ENCODE results near the gene SLC4A9.

DNA sequence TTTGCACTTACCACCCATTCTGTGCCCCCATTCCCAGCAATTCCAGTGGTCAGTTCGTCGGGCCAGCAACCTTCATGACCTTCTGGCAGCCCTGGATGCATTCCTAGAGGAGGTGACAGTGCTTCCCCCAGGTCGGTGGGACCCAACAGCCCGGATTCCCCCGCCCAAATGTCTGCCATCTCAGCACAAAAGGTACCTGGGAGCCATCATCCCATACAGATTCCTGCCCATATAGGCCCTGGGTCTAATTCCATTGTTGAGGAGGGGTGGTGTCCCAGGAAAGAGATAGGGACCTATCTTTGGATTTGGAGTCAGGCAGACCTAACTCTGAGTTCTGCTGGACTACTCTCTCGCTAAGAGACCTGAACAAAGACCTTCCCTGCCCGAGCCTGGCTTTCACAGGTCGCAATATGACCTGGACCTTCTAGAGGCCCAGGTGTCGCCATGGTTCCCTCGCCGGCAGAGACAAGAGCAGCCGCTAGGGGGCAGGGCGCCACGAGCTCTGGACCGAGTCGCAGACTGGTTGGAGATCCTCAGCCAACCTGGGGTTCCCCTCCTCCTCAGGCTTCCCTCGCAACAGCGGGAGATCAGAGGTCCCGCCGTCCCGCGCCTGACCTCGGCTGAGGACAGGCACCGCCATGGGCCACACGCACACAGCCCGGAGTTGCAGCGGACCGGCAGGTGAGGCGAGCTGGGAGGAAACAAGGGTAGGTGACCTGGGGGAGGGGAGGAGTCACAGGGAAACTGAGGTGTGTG, 3.1 kb downstream of the SLC4A9 start:
- TF ChIP-seq, protein P1, sequence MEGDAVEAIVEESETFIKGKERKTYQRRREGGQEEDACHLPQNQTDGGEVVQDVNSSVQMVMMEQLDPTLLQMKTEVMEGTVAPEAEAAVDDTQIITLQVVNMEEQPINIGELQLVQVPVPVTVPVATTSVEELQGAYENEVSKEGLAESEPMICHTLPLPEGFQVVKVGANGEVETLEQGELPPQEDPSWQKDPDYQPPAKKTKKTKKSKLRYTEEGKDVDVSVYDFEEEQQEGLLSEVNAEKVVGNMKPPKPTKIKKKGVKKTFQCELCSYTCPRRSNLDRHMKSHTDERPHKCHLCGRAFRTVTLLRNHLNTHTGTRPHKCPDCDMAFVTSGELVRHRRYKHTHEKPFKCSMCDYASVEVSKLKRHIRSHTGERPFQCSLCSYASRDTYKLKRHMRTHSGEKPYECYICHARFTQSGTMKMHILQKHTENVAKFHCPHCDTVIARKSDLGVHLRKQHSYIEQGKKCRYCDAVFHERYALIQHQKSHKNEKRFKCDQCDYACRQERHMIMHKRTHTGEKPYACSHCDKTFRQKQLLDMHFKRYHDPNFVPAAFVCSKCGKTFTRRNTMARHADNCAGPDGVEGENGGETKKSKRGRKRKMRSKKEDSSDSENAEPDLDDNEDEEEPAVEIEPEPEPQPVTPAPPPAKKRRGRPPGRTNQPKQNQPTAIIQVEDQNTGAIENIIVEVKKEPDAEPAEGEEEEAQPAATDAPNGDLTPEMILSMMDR (IDR thresholded peaks at IDR 0.05): peak in 2 of 3 experiments; percentile 52 to 76
- no peak for TF ChIP-seq POLR2A (IDR thresholded peaks at IDR 0.05)
- TF ChIP-seq POLR2AphosphoS5 (IDR thresholded peaks at IDR 0.05; ENCODE audit: insufficient read depth in 1 of 2, low read depth in 1 of 2): no peak

Measured in vagina (tissue), 2 donors.